ENCODE data around the gene PUS10. TPM values are rescaled to one million over a fixed set of nuclear protein-coding genes. Genes with fewer than 3 reads are reported as not detected.

Gene PUS10
- total and polyA plus RNA-seq, 2 of the 13 experiments (the other 11 are each of a cell fraction or from before 2014, with no cell fraction given) = 41.4 to 44.3 TPM

GRCh38 chr2:60948161-60948560, 69.9 kb downstream of the PUS10 start (continued):
- TF ChIP-seq KIAA2018 (CRISPR knock-in tag; IDR thresholded peaks at IDR 0.05; ENCODE audit: borderline replicate concordance) (no peak), PLSCR1 (CRISPR knock-in tag; IDR thresholded peaks at IDR 0.05; ENCODE audit: borderline replicate concordance) (no peak), KDM5A (IDR thresholded peaks at IDR 0.05; ENCODE audit: borderline replicate concordance, low read length) (no peak), FOXJ3 (CRISPR knock-in tag; IDR thresholded peaks at IDR 0.05; ENCODE audit: borderline replicate concordance) (no peak), ZNF800 (CRISPR knock-in tag; IDR thresholded peaks at IDR 0.05) (no peak), MAF1 (CRISPR knock-in tag; IDR thresholded peaks at IDR 0.05; ENCODE audit: borderline replicate concordance) (no peak), TFE3 (CRISPR knock-in tag; IDR thresholded peaks at IDR 0.05) (no peak), FUBP1 (CRISPR knock-in tag; IDR thresholded peaks at IDR 0.05; ENCODE audit: borderline replicate concordance) (no peak), ZNF788 (CRISPR knock-in tag; IDR thresholded peaks at IDR 0.05; ENCODE audit: borderline replicate concordance) (no peak), ZNF224 (CRISPR knock-in tag; IDR thresholded peaks at IDR 0.05) (no peak), WIZ (CRISPR knock-in tag; IDR thresholded peaks at IDR 0.05) (no peak), ZSCAN25 (CRISPR knock-in tag; IDR thresholded peaks at IDR 0.05) (no peak), RBM39 (IDR thresholded peaks at IDR 0.05; ENCODE audit: low read depth, low read length, poor library complexity, severe bottlenecking) (no peak), ZNF296 (CRISPR knock-in tag; conservative IDR thresholded peaks at IDR 0.05) (no peak)

Measured in HepG2 (cell line).